K562 (cell line): ENCODE data around the gene PNKD. TPM values are rescaled to one million over a fixed set of nuclear protein-coding genes. Genes with fewer than 3 reads are reported as not detected.

Experiments
- CBX8 ChIP-seq: fragments of 200-600 bp; sonication (generic); IDR thresholded peaks from 2 replicates; pipeline ENCODE4 v1.6.1; 2012; ENCODE audit warnings: borderline replicate concordance, mixed run types, low read depth, mild to moderate bottlenecking, moderate library complexity, mixed read lengths, low read length, control low read depth, inconsistent platforms; ENCODE audit not compliant: poor library complexity, severe bottlenecking; ENCODE audit errors: extremely low read depth
- ERF ChIP-seq: fragments of 450-650 bp; formaldehyde crosslinking; IDR thresholded peaks from 2 replicates; pipeline ENCODE4 v1.4.0; 2020; ENCODE audit warnings: mild to moderate bottlenecking, mixed read lengths
- EZH2 ChIP-seq: IDR thresholded peaks from 2 replicates; pipeline ENCODE4 v1.6.1; 2012; ENCODE audit warnings: low read depth, mild to moderate bottlenecking, inconsistent platforms, low read length, borderline replicate concordance
- GTF2F1 ChIP-seq: IDR thresholded peaks from 2 replicates; pipeline ENCODE4 v1.6.1; 2011; ENCODE audit warnings: low read depth, low read length, improper control_type of control experiment
- HNRNPK ChIP-seq: fragments of 200-400 bp; formaldehyde crosslinking; IDR thresholded peaks from one replicate; pipeline ENCODE4 v1.6.1; 2018; ENCODE audit warnings: mild to moderate bottlenecking, low read depth, low read length; ENCODE audit not compliant: poor library complexity, severe bottlenecking
- KHSRP ChIP-seq: fragments of 450-650 bp; IDR thresholded peaks from 2 replicates; pipeline ENCODE4 v1.6.1; 2017
- PHB2 ChIP-seq: fragments of 450-650 bp; IDR thresholded peaks from 2 replicates; pipeline ENCODE4 v1.6.1; 2017; ENCODE audit warnings: low read depth
- PHF20 ChIP-seq: fragments of 450-650 bp; IDR thresholded peaks from 2 replicates; pipeline ENCODE4 v1.6.1; 2018; ENCODE audit not compliant: partially characterized antibody
- POLR2AphosphoS5 ChIP-seq: IDR thresholded peaks from 2 replicates; pipeline ENCODE4 v1.6.1; 2011; ENCODE audit warnings: mild to moderate bottlenecking, low read depth, low read length, moderate library complexity; ENCODE audit not compliant: control insufficient read depth, insufficient read depth
- POU5F1 ChIP-seq: fragments of 150-350 bp; IDR thresholded peaks from 2 replicates; pipeline ENCODE4 v1.6.1; 2014; ENCODE audit warnings: borderline replicate concordance, low read length, low read depth, mild to moderate bottlenecking; ENCODE audit not compliant: partially characterized antibody
- SP1 ChIP-seq: sonication (generic); formaldehyde crosslinking; IDR thresholded peaks from 2 replicates; pipeline ENCODE4 v1.8.1; 2022; ENCODE audit warnings: mild to moderate bottlenecking, missing genetic modification reagents
- SUPT5H ChIP-seq: fragments of 450-650 bp; IDR thresholded peaks from 2 replicates; pipeline ENCODE4 v1.6.1; 2016
- TAF1 ChIP-seq: IDR thresholded peaks from 2 replicates; pipeline ENCODE4 v1.6.1; 2011; ENCODE audit warnings: mild to moderate bottlenecking, low read length, moderate library complexity; ENCODE audit not compliant: insufficient read depth, control insufficient read depth, severe bottlenecking; ENCODE audit errors: extremely low read depth
- TARDBP ChIP-seq: fragments of 450-650 bp; IDR thresholded peaks from 2 replicates; pipeline ENCODE4 v1.6.1; 2016
- TCF7L2 ChIP-seq: fragments of 150-350 bp; IDR thresholded peaks from 2 replicates; pipeline ENCODE4 v1.6.1; 2016; ENCODE audit warnings: low read depth, mild to moderate bottlenecking, low read length, moderate library complexity
- WHSC1 ChIP-seq: IDR thresholded peaks from one replicate; pipeline ENCODE4 v1.6.1; 2012; ENCODE audit warnings: low read length, control low read depth, inconsistent platforms
- ZNF134 ChIP-seq: fragments of 250-450 bp; sonication (Bioruptor Pico); conservative IDR thresholded peaks from 2 replicates; pipeline ENCODE4 v1.4.0; 2020
- ZNF143 ChIP-seq: sonication (generic); formaldehyde crosslinking; IDR thresholded peaks from 2 replicates; pipeline ENCODE4 v1.9.0; 2022; ENCODE audit warnings: mild to moderate bottlenecking, missing genetic modification reagents
- ZNF23 ChIP-seq: fragments of 250-450 bp; sonication (Bioruptor Pico); IDR thresholded peaks from 2 replicates; pipeline ENCODE4 v1.4.0; 2020; ENCODE audit warnings: mild to moderate bottlenecking
- ZNF445 ChIP-seq: fragments of 250-450 bp; sonication (Bioruptor Pico); IDR thresholded peaks from 2 replicates; pipeline ENCODE4 v1.4.0; 2020; ENCODE audit warnings: low read depth, mild to moderate bottlenecking, moderate library complexity
- polyA plus RNA-seq, 8 experiments: library from polyadenylated mRNA; depleted of rRNA in 4 of 8; stranded (reverse) in 5 of 8; unstranded in 3 of 8; fragments of >200 nt; fragmentation: Nextera tagmentation in 2 of 8; fragmentation: Illumina TruSeq in 1 of 8; extraction: Ambion mirVana in 2 of 8; extraction: Trizol in 1 of 8; gene quantifications; 2 replicates each; pipeline versions ENCODE4 v1.2.1 to v1.2.3, GENCODE V29; 2011 to 2014; ENCODE audit warnings: inconsistent platforms in 1 of 8, missing spikeins in 1 of 8
- total RNA-seq, 7 experiments: library from RNA; depleted of rRNA in 6 of 7; stranded (reverse); fragments of >200 nt in 6 of 7; fragmentation: Illumina TruSeq in 2 of 7; extraction: Trizol in 2 of 7; gene quantifications; 2 replicates each; pipeline versions ENCODE4 v1.2.1 to v1.2.3, GENCODE V29; 2011 to 2021; ENCODE audit warnings: low replicate concordance in 1 of 7
- TF ChIP-seq, protein P1 (sequence below): sonication (generic); formaldehyde crosslinking; IDR thresholded peaks from 2 replicates; pipeline ENCODE4 v1.8.0; 2022; ENCODE audit warnings: missing genetic modification reagents, mild to moderate bottlenecking, moderate library complexity, borderline replicate concordance
- TF ChIP-seq, protein P2 (sequence below): fragments of 250-450 bp; sonication (Bioruptor Pico); IDR thresholded peaks from 2 replicates; pipeline ENCODE4 v1.5.0; 2021
- TF ChIP-seq, protein P3 (sequence below): fragments of 450-650 bp; formaldehyde crosslinking; IDR thresholded peaks from 2 replicates; pipeline ENCODE4 v1.4.0; 2020; ENCODE audit warnings: mild to moderate bottlenecking
- TF ChIP-seq, protein P4 (sequence below): fragments of 450-650 bp; conservative IDR thresholded peaks from 2 replicates; pipeline ENCODE4 v1.6.1; 2016; ENCODE audit warnings: missing genetic modification characterization, low read depth, mild to moderate bottlenecking, control low read depth, missing compliant biosample characterization

PNKD gene
- total and polyA plus RNA-seq, 9 of the 15 experiments (the other 6 are each of a cell fraction or from before 2014, with no cell fraction given) = 26.0 to 105 (median 60.1) TPM

DNA sequence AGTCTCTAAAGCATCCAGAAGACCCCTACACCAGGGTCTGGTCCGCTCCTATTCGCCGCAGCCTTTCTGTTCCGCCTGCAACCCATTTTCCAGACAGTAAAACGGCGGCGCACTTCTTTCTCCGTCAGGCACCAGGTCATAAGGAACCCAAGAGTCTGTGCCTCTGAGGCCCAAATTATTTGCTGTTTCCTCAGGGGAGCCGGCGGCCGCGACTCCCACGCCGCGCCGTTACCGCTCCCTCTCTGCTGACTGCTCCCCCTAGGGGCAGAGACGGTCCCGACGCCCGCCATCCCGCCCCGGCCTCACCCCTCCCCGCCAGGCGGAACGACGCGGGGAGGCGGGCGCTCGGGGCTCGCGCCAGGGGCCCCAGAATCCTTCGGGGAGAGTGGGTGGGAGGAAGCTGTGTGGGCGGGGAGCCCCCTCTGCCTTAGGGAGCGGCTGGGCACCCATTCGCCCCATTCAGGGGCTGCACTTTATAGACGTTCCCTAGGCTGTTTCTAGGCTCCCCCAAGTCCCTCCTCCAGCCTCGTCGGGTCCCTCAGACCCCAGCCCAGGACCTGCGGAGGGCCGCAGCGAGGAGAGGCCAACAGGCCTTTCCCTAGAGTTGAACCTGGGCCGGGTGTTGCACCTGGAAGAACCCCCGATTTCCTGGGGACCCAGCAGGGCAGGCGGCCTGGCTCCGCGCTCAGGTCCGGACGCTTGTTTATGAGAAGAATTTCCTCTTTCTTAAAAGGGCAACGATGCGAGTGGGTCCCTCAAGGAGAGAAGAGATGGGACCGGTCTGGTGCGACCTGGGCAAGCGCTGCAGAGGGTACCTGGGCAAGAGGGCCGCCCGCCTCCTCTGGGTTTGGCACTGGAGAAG lies 125.7 kb downstream of the PNKD start (continued):
- TF ChIP-seq WHSC1 (no peak), PHF20 (no peak), SP1 (CRISPR knock-in tag) (peak; percentile 91), ZNF134 (CRISPR knock-in tag) (no peak), TCF7L2 (no peak), GTF2F1 (no peak), CBX8 (no peak), POLR2AphosphoS5 (peak; percentile 64; the same call in 1 of the 2 replicates), ZNF445 (CRISPR knock-in tag) (no peak), ZNF23 (CRISPR knock-in tag) (no peak), PHB2 (no peak), TARDBP (0 out of 2 replicates have a peak, but pooled peaks have one; percentile 20), POU5F1 (no peak), ERF (CRISPR knock-in tag) (0 out of 2 replicates have a peak, but pooled peaks have one; percentile 19), ZNF143 (peak; percentile 75), SUPT5H (no peak; the same call in none of the 2 replicates), TAF1 (peak; percentile 61), KHSRP (no peak), EZH2 (no peak), HNRNPK (no peak)
- TF ChIP-seq, protein P1, sequence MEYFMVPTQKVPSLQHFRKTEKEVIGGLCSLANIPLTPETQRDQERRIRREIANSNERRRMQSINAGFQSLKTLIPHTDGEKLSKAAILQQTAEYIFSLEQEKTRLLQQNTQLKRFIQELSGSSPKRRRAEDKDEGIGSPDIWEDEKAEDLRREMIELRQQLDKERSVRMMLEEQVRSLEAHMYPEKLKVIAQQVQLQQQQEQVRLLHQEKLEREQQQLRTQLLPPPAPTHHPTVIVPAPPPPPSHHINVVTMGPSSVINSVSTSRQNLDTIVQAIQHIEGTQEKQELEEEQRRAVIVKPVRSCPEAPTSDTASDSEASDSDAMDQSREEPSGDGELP (CRISPR knock-in tag) = peak; percentile 79
- TF ChIP-seq, protein P2, sequence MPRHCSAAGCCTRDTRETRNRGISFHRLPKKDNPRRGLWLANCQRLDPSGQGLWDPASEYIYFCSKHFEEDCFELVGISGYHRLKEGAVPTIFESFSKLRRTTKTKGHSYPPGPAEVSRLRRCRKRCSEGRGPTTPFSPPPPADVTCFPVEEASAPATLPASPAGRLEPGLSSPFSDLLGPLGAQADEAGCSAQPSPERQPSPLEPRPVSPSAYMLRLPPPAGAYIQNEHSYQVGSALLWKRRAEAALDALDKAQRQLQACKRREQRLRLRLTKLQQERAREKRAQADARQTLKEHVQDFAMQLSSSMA (CRISPR knock-in tag) = no peak
- TF ChIP-seq, protein P3, sequence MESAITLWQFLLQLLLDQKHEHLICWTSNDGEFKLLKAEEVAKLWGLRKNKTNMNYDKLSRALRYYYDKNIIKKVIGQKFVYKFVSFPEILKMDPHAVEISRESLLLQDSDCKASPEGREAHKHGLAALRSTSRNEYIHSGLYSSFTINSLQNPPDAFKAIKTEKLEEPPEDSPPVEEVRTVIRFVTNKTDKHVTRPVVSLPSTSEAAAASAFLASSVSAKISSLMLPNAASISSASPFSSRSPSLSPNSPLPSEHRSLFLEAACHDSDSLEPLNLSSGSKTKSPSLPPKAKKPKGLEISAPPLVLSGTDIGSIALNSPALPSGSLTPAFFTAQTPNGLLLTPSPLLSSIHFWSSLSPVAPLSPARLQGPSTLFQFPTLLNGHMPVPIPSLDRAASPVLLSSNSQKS = no peak
- TF ChIP-seq, protein P4, sequence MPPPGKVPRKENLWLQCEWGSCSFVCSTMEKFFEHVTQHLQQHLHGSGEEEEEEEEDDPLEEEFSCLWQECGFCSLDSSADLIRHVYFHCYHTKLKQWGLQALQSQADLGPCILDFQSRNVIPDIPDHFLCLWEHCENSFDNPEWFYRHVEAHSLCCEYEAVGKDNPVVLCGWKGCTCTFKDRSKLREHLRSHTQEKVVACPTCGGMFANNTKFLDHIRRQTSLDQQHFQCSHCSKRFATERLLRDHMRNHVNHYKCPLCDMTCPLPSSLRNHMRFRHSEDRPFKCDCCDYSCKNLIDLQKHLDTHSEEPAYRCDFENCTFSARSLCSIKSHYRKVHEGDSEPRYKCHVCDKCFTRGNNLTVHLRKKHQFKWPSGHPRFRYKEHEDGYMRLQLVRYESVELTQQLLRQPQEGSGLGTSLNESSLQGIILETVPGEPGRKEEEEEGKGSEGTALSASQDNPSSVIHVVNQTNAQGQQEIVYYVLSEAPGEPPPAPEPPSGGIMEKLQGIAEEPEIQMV (tag) = no peak
